Measurements from ENCODE around the gene SHC4. TPM values are rescaled to one million over a fixed set of nuclear protein-coding genes. Genes with fewer than 3 reads are reported as not detected.

The SHC4 gene
- total RNA-seq, 6 experiments from 2014 or later: 2.1 to 4.2 (median 3.5) TPM

- no peak overlapping the region for H3K27ac Mint-ChIP-seq
- no peak for DNase-seq
- H3K9me3 Mint-ChIP-seq: no peaks in the 10 kb centered on the region
- no peaks in the 10 kb centered on the region for H3K36me3 Mint-ChIP-seq (ENCODE audit: low read depth)
- peaks cover 53% of the 10 kb centered on the region for H3K4me1 Mint-ChIP-seq (ENCODE audit: low read depth)
- TF ChIP-seq, protein P1, sequence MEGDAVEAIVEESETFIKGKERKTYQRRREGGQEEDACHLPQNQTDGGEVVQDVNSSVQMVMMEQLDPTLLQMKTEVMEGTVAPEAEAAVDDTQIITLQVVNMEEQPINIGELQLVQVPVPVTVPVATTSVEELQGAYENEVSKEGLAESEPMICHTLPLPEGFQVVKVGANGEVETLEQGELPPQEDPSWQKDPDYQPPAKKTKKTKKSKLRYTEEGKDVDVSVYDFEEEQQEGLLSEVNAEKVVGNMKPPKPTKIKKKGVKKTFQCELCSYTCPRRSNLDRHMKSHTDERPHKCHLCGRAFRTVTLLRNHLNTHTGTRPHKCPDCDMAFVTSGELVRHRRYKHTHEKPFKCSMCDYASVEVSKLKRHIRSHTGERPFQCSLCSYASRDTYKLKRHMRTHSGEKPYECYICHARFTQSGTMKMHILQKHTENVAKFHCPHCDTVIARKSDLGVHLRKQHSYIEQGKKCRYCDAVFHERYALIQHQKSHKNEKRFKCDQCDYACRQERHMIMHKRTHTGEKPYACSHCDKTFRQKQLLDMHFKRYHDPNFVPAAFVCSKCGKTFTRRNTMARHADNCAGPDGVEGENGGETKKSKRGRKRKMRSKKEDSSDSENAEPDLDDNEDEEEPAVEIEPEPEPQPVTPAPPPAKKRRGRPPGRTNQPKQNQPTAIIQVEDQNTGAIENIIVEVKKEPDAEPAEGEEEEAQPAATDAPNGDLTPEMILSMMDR (IDR thresholded peaks at IDR 0.05): no peak
- no peak overlapping the region for H3K4me3 Mint-ChIP-seq
- H3K27me3 Mint-ChIP-seq (ENCODE audit: insufficient read depth): no peaks in the 10 kb centered on the region
These were observed 70.4 kb downstream of the SHC4 start for GRCh38 chr15:48893311-48893710.

DNA sequence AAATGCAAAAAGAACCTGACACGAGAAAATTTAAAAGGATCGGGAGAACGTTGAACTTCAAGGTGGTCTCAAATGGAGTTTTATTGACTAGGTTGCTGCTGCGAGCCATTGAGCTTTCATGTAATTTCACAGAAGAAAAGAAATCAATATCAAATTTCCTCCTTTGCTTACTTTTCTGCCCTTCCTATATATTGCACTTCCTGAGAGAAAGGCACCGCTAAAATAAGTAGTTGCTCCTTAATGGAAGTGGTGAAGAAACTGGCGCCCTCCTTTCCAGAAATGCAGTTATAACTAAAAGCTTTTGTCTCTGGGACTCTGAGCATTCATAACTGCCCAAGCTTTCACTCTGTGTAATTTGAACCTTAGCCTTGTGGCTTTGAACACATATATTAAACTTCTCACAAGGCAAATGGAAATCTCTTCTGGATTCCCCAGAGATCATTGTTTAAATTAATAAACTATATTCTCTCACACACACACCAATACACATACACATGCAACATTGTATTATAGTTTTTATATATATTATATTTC is 72.4 kb downstream of the SHC4 start:
- Mint-ChIP-seq H3K36me3 (ENCODE audit: low read depth) (no peaks in the 10 kb centered on the region), H3K27me3 (ENCODE audit: insufficient read depth) (no peaks in the 10 kb centered on the region), H3K9me3 (no peaks in the 10 kb centered on the region), H3K4me1 (ENCODE audit: low read depth) (peaks cover 51% of the 10 kb centered on the region), H3K4me3 (peak overlapping the region; percentile 47; the same call in 1 of the 2 replicates), H3K27ac (no peak overlapping the region; the same call in 1 of the 2 replicates)
- peak; percentile 7 for DNase-seq
- TF ChIP-seq, protein P1 (IDR thresholded peaks at IDR 0.05): no peak

DNA sequence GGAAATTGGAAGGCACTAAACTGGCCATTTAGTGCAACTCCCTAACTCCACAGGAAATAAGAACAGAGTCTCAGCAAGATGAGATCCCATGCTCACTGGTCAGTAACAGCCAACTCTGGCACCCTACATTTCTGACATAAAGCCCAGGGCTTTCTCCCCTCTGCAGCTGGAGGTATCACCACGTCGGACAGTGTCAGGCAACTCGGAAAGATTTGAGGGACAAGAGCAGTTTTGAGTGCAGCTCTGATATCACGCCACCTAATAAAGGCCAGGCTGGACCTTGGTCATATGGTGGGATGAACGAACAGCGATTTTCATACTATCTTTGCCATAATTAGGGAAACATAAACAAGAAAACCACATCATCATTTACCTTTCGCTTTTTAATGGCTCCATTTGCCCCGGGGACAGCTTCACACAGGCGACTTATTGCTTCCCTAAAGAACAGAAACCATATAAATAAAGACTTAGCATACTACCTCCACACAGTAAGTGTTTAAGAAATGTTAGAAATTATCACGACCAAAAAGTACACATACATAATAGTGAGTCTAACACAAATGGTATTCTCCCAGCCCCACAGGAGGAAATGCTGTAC is 73.2 kb downstream of the SHC4 start:
- no peaks in the 10 kb centered on the region for H3K27me3 Mint-ChIP-seq (ENCODE audit: insufficient read depth)
- H3K4me1 Mint-ChIP-seq (ENCODE audit: low read depth): peaks cover 50% of the 10 kb centered on the region
- no peaks in the 10 kb centered on the region for H3K9me3 Mint-ChIP-seq
- DNase-seq: no peak
- TF ChIP-seq, protein P1 (IDR thresholded peaks at IDR 0.05): no peak
- peak overlapping the region; percentile 47 for H3K4me3 Mint-ChIP-seq
- peak overlapping the region; percentile 70 for H3K27ac Mint-ChIP-seq
- no peaks in the 10 kb centered on the region for H3K36me3 Mint-ChIP-seq (ENCODE audit: low read depth)

DNA sequence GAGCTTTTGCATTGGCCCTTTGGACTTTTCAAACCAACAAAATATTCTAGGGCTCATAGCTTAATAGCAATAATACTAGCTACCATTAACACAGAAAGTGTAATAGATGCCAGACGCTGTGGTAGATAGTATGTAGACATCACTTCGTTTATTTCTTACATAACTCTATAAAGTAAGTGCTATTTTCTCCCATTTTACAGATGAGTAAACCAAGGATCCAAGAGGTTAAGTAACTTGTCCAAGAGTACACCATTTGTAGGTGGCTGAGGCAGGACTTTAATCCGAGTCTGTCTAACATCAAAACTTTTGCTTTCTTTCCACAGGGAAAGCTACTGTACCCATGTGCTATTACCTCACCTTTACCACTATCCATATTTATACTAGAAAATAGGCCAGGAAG is 73.8 kb downstream of the SHC4 start:
- Mint-ChIP-seq H3K27me3 (ENCODE audit: insufficient read depth) (no peaks in the 10 kb centered on the region), H3K4me1 (ENCODE audit: low read depth) (peaks cover 54% of the 10 kb centered on the region), H3K27ac (peak overlapping the region; percentile 83), H3K4me3 (no peak overlapping the region; the same call in 1 of the 2 replicates), H3K9me3 (no peaks in the 10 kb centered on the region), H3K36me3 (ENCODE audit: low read depth) (no peaks in the 10 kb centered on the region)
- DNase-seq: no peak
- TF ChIP-seq, protein P1 (IDR thresholded peaks at IDR 0.05): no peak

- Mint-ChIP-seq H3K27ac (peak overlapping the region; percentile 83), H3K4me1 (ENCODE audit: low read depth) (peaks cover 57% of the 10 kb centered on the region), H3K36me3 (ENCODE audit: low read depth) (no peaks in the 10 kb centered on the region), H3K27me3 (ENCODE audit: insufficient read depth) (no peaks in the 10 kb centered on the region), H3K4me3 (peak overlapping the region; percentile 35), H3K9me3 (no peaks in the 10 kb centered on the region)
- TF ChIP-seq, protein P1 (IDR thresholded peaks at IDR 0.05): no peak
- DNase-seq: no peak
These were observed 74.9 kb downstream of the SHC4 start for GRCh38 chr15:48888836-48889235.

All from HFFc6 (cell line).